OCI-LY7 (cell line): ENCODE data around the gene KIF5A. TPM values are rescaled to one million over a fixed set of nuclear protein-coding genes. Genes with fewer than 3 reads are reported as not detected.
"Not testable (repeated sequence)": the region's sequence is repeated elsewhere in the genome, so short reads cannot be mapped to it uniquely, and the experiment has no call there.

Experiments used
- BruUV-seq: library from RNA; stranded (reverse); fragments of 400-500 nt; replicated peaks from 2 replicates; lab custom pipeline; 2021; lab: Mats Ljungman, UMichigan
- CTCF ChIA-PET: fragments of 300-600 bp; sonication (Branson Sonifier 250); formaldehyde crosslinking; loops from one replicate; lab custom pipeline; 2022; ENCODE audit warnings: antibody characterized with exemption; ENCODE audit not compliant: unreplicated experiment; lab: Charles Lee
- POLR2A ChIA-PET: fragments of 300-600 bp; sonication (Branson Sonifier 250); formaldehyde crosslinking; loops from one replicate; lab custom pipeline; 2022; ENCODE audit warnings: antibody characterized with exemption; lab: Charles Lee
- DNase-seq: peaks from one replicate; pipeline ENCODE4 v3.0.0-alpha.2; 2015; ENCODE audit warnings: low spot score
- H2AFZ ChIP-seq: fragments of 200-600 bp; sonication (generic), shearing (Covaris generic); 2 replicates; pipeline ENCODE4 v1.6.1; 2014; ENCODE audit warnings: mild to moderate bottlenecking, antibody characterized with exemption, low read length, moderate library complexity
- H3K27ac ChIP-seq: fragments of 200-600 bp; sonication (generic); 2 replicates; pipeline ENCODE4 v1.5.1; 2014; ENCODE audit warnings: mixed run types, low read depth, mild to moderate bottlenecking, moderate library complexity, low read length, inconsistent platforms; ENCODE audit not compliant: poor library complexity, severe bottlenecking
- H3K36me3 ChIP-seq: fragments of 200-600 bp; sonication (generic); 2 replicates; pipeline ENCODE4 v1.6.1; 2014; ENCODE audit warnings: mild to moderate bottlenecking, antibody characterized with exemption, low read length, moderate library complexity, mixed read lengths; ENCODE audit not compliant: insufficient read depth
- H3K4me1 ChIP-seq: fragments of 200-600 bp; sonication (generic); 2 replicates; pipeline ENCODE4 v1.5.1; 2014; ENCODE audit warnings: mild to moderate bottlenecking, low read length; ENCODE audit not compliant: insufficient read depth, poor library complexity, severe bottlenecking
- H3K4me2 ChIP-seq: fragments of 200-600 bp; sonication (generic); 2 replicates; pipeline ENCODE4 v1.6.1; 2014; ENCODE audit warnings: mild to moderate bottlenecking, low read length
- H3K4me3 ChIP-seq: fragments of 200-600 bp; sonication (generic); 2 replicates; pipeline ENCODE4 v1.5.1; 2014; ENCODE audit warnings: mild to moderate bottlenecking, low read depth, low read length; ENCODE audit not compliant: poor library complexity, severe bottlenecking
- H3K79me2 ChIP-seq: fragments of 200-600 bp; sonication (generic); 2 replicates; pipeline ENCODE4 v1.6.1; 2016; ENCODE audit warnings: low read depth, mild to moderate bottlenecking, low read length, moderate library complexity, mixed read lengths; ENCODE audit not compliant: insufficient read depth
- H3K9me2 ChIP-seq: fragments of 200-600 bp; sonication (generic); 2 replicates; pipeline ENCODE4 v1.6.1; 2016; ENCODE audit warnings: mild to moderate bottlenecking, low read length, mixed read lengths; ENCODE audit not compliant: insufficient read depth
- H3K9me3 ChIP-seq: fragments of 200-600 bp; sonication (generic); 2 replicates; pipeline ENCODE4 v1.6.1; 2014; ENCODE audit warnings: mild to moderate bottlenecking, mixed run types, low read length, mixed read lengths
- H4K20me1 ChIP-seq: fragments of 200-600 bp; sonication (generic); 2 replicates; pipeline ENCODE4 v1.6.1; 2014; ENCODE audit warnings: mild to moderate bottlenecking, antibody characterized with exemption, low read length, moderate library complexity, mixed read lengths; ENCODE audit not compliant: insufficient read depth
- CTCF ChIP-seq: fragments of 200-600 bp; sonication (generic); conservative IDR thresholded peaks from 2 replicates; pipeline ENCODE4 v1.5.1; 2014; ENCODE audit warnings: mild to moderate bottlenecking, antibody characterized with exemption, low read length, moderate library complexity, mixed read lengths
- EZH2phosphoT487 ChIP-seq: fragments of 200-600 bp; sonication (generic); IDR thresholded peaks from 2 replicates; pipeline ENCODE4 v1.6.1; 2018; ENCODE audit warnings: low read depth, borderline replicate concordance, mild to moderate bottlenecking, mixed run types, antibody characterized with exemption, low read length, moderate library complexity, mixed read lengths
- intact Hi-C: fragments of 100-400 bp; cut with micrococcal nuclease; formaldehyde crosslinking; loops from one replicate; pipeline ENCODE4 v1.10.0; 2022; ENCODE audit not compliant: unreplicated experiment
- total RNA-seq, 2 experiments: library from RNA; depleted of rRNA in 1 of 2; stranded (reverse); fragments of >200 nt in 1 of 2; shearing (Covaris generic) in 1 of 2; gene quantifications; 2 replicates each; pipeline ENCODE4 v1.2.3, GENCODE V29; 2014 to 2022

KIF5A gene
- total RNA-seq, 2 experiments from 2014 or later = 0.09 to 1.6 TPM

DNA sequence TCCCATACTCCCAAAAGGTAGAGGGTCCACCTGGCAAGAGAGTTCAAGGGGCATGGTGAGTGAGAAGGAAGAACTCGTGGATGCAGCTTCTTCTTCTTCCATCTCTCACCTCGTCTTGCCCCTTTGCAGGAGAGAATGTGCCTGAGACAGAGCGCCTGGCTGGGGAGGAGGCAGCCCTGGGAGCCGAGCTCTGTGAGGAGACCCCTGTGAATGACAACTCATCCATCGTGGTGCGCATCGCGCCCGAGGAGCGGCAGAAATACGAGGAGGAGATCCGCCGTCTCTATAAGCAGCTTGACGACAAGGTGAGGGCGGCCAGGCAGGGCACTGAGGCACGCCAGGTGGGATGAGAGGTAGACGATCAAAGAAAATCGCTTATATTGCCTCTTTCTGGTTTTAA, 20.0 kb downstream of the KIF5A start:
- no peak for TF ChIP-seq CTCF
- no peak for TF ChIP-seq EZH2phosphoT487
- no TSS peak for BruUV-seq

DNA sequence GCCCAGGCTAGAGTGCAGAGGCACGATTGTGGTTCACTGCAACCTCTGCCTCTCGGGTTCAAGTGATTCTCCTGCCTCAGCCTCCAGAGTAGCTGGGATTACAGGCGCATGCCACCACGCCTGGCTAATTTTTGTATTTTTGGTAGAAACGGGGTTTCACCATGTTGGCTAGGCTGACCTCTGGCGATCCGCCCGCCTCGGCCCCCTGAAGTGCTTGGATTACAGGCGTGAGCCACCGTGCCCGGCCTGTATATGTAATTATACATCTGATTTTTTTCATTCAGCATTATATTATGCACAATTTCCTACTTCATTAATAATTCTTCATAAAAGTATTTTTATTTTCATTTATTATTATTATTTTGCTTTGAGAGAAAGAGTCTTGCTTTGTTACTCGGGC, 20.6 kb downstream of the KIF5A start:
- intact Hi-C loops, DNase-seq, H3K9me2 ChIP-seq, H2AFZ ChIP-seq, CTCF ChIA-PET, H3K79me2 ChIP-seq, H4K20me1 ChIP-seq, H3K4me1 ChIP-seq, BruUV-seq, H3K36me3 ChIP-seq, H3K27ac ChIP-seq, H3K4me2 ChIP-seq, H3K4me3 ChIP-seq, H3K9me3 ChIP-seq: not testable (repeated sequence)
- POLR2A ChIA-PET = interaction anchor here (0.6 to 1.2 kb wide), 4 partner anchors 10 to 135 kb away, joined by 3 to 4 read pairs (median 3); no protein-coding TSS in a partner anchor

More for the DNA sequence above, 20.0 kb downstream of the KIF5A start:
- ChIA-PET CTCF (no interaction called here), POLR2A (no interaction called here)
- Histone ChIP-seq H3K4me2 (no peak overlapping the region), H3K4me3 (no peak overlapping the region), H3K36me3 (no peaks in the 10 kb centered on the region), H3K27ac (no peak overlapping the region), H4K20me1 (no peaks in the 10 kb centered on the region), H3K79me2 (no peaks in the 10 kb centered on the region), H3K4me1 (no peaks in the 10 kb centered on the region), H3K9me3 (no peaks in the 10 kb centered on the region), H2AFZ (no peak overlapping the region), H3K9me2 (no peaks in the 10 kb centered on the region)
- intact Hi-C loops = no loop called here
- no peak for DNase-seq

DNA sequence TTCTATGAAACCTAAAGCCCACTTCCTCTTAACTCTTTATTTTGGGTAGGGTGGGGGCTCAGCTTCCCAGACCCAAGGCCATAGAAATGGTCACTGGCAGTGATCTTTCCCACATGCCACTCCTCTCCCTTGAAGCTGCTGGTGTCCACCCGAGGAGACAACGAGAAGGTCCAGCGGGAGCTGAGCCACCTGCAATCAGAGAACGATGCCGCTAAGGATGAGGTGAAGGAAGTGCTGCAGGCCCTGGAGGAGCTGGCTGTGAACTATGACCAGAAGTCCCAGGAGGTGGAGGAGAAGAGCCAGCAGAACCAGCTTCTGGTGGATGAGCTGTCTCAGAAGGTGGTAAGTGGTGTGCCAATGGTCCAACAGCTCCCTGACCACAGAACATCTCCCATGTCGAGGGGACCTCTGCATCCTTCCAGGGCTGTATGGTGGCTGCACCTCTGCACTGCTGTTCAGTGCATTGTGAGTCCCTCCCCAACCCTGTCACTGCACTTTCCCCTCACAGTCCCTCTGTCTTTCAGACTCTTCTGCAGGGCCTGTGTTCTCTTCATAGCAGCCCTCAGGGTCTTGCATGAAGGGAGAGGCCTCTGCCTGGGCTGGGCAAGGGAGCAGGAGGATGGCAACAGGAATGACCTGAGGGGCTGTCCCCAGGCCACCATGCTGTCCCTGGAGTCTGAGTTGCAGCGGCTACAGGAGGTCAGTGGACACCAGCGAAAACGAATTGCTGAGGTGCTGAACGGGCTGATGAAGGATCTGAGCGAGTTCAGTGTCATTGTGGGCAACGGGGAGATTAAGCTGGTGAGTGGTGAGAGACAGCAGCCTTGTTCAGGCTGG, 22.3 kb downstream of the KIF5A start:
- POLR2A ChIA-PET = interaction anchor here (0.6 to 1.7 kb wide), 4 partner anchors 9 to 597 kb away, joined by 3 to 4 read pairs (median 3); partner anchors contain the start of gene DCTN2
- Histone ChIP-seq H3K4me1 (no peaks in the 10 kb centered on the region), H3K9me3 (no peaks in the 10 kb centered on the region), H3K27ac (no peak overlapping the region), H3K4me3 (no peak overlapping the region), H3K36me3 (no peaks in the 10 kb centered on the region), H4K20me1 (no peaks in the 10 kb centered on the region), H3K4me2 (no peak overlapping the region), H2AFZ (no peak overlapping the region), H3K9me2 (no peaks in the 10 kb centered on the region), H3K79me2 (no peaks in the 10 kb centered on the region)
- DNase-seq = no peak
- TF ChIP-seq EZH2phosphoT487 (no peak), CTCF (no peak)
- CTCF ChIA-PET = no interaction called here
- intact Hi-C loops = no loop called here
- no TSS peak for BruUV-seq
